ENCODE measurements around the gene ACSM5.
"Not testable (repeated sequence)": the region's sequence is repeated elsewhere in the genome, so short reads cannot be mapped to it uniquely, and the experiment has no call there.

The ACSM5 gene

DNA sequence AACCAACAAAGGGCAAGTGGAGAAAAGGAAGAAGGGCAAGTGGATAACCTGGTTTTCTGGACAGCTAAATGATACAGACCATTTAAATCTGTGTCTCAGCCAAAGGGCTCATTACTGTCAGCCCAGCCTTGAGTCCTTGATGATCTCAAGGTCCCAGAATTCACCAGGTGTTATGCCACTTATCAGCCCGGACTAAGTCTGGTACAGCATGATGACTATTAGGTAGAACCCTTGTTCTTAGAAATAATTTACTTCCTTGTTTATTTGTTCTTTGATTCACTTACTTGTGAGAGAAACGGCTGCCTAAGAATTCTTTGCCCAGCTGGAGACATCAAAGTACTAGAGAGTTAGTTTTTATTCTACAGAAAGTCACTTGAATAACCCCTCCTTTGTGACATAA, 8.3 kb upstream of the ACSM5 start:
- DNase-seq: no peak

- no peak for DNase-seq
Measured at GRCh38 chr16:20401475-20402016, 7.8 kb upstream of the ACSM5 start.

- DNase-seq: no peak
Measured at GRCh38 chr16:20402651-20403050, 6.7 kb upstream of the ACSM5 start.

GRCh38 chr16:20404637-20405036, 4.7 kb upstream of the ACSM5 start, which contains the start of gene PDILT:
TSS of gene PDILT (minus strand) at chr16:20404737. CDS start at chr16:20399300, 5,437 bp downstream.
- no peak for DNase-seq

GRCh38 chr16:20410121-20410723, 888 bp downstream of the ACSM5 start:
- no peak for DNase-seq

- no peak for DNase-seq
Measured at GRCh38 chr16:20411055-20411454, 1.7 kb downstream of the ACSM5 start.

- no peak for DNase-seq
Measured at GRCh38 chr16:20415541-20415940, 6.2 kb downstream of the ACSM5 start.

GRCh38 chr16:20419093-20419492, 9.8 kb downstream of the ACSM5 start:
- not testable (repeated sequence) for DNase-seq

DNA sequence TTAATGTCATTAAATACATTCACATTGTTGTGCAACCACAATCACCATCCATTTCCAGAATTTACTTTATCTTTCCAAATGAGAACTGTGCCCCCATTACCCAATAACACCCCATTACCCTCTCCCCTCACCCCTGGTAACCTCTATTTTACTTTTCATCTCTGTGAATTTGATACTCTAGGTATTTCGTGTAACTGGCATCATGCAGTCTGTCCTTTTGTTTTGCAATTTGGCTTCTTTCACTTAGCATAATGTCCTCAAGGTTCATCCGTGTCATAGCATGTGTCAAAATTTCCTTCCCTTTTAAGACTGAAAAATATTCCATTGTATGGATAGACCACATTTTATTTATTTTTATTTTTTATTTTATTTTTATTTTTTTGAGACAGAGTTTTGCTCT, 12.4 kb downstream of the ACSM5 start:
- DNase-seq: not testable (repeated sequence)

DNA sequence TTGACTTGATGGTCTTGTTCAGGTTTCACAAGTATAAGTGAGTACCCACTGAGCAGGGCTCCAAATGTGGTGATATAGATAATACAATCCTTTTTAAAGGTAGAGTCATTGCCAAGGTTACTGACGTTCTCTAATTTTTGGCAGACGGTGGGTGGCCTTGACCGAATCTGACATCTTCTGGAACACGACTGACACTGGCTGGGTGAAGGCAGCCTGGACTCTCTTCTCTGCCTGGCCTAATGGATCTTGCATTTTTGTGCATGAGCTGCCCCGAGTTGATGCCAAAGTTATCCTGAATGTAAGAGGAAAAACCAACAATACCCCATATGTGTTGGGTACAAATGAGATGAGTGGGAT, 14.4 kb downstream of the ACSM5 start:
- DNase-seq: not testable (repeated sequence)

DNA sequence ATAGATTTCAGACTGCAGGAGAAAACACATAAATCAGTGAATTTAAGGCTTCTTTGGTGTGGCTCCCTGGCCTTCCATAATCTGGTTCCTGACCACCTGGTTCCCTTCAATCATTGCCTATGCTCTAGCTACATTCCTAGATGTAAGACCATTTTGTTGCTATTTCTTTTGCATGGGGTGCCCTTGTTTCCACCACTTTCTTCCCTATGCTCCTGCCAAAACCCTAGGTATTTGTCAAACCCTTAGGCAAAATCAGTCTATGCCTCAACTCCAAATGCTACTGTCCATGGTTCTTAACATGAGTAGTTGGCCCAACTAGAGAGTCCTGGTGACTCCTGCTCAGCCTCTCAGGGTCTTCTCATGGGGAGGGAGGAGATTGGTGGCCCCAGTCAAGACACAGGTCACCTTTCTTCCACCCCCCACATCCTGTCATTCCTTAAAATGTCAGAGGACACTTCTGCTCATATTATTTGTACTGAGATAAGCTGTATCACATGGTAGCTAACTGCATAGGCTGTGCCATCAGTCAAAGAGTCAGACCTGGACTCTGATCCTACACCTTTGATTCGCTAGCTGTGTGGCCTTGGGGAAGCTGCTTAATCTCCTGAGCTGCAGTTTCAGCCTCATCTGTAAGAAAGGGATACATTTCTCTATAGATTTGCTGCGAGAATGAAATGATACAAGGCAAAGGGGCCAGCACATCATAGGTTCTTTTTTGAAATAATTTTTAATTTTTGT, 15.0 kb downstream of the ACSM5 start:
- DNase-seq: no peak

DNA sequence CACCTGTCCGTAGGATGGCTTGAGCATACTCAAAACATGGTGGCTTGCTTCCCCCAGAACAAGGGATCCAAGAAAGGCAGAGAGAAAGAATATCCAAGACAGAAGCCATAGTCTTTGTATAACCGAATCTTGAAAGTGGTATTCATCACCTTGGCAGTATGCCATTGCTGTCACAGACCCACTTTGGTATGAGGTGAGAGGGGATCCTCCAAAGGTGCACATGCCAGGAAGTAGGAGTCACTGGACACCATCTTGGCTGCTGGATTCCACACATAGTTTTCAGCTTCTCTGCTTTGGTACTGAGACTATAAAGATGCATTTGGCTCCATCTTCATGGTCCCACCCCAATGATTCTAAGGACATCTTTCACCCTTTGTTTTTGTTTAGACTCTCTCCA, 18.1 kb downstream of the ACSM5 start:
- DNase-seq: not testable (repeated sequence)

DNA sequence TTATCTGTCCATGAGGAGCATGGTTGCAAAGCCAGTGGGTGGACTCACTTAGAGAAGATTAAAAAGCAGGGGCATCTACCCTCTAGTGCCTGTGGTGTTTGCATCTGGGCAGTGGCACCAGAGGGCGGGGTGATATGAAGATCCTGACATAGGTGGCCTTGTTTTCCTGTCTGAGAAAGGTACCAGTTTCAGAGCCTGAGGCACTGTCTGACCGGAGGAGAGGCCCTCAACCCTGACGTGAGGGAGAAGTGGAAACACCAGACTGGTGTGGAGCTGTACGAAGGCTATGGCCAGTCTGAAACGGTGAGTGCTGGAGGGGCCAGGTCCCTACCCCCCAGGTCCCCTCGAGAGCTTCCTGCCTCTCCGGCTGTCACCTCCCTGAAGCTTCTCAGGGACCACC, 20.2 kb downstream of the ACSM5 start:
- not testable (repeated sequence) for DNase-seq

- not testable (repeated sequence) for DNase-seq
Measured at GRCh38 chr16:20430480-20430879, 21.1 kb downstream of the ACSM5 start.

GRCh38 chr16:20430948-20431347, 21.6 kb downstream of the ACSM5 start:
- no peak for DNase-seq

DNA sequence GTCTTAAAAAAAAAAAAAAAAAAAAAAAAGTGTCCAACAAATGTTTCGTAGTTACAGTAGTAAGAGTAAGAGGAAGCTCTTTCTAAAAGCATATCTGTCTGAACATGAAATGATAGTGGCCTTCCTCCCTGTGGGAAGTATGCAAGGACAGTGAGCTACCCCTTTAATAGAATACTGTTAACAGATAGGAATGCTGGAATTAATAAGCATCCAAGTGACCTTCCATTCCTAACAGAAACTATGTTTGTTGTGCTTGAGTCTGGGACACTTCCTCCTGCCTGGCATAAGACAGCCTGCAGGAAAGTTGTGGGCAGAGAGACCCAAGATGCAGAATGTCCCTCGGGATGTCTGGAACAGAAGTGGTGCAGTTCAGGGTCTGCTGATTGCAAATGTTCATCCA, 29.6 kb downstream of the ACSM5 start:
- not testable (repeated sequence) for DNase-seq

- DNase-seq: not testable (repeated sequence)
Measured at GRCh38 chr16:20439820-20440231, 30.5 kb downstream of the ACSM5 start.

- not testable (repeated sequence) for DNase-seq
Measured at GRCh38 chr16:20440731-20441130, 31.4 kb downstream of the ACSM5 start.

- DNase-seq: no peak
Measured at GRCh38 chr16:20441191-20441590, 31.9 kb downstream of the ACSM5 start.

GRCh38 chr16:20441859-20442258, 32.5 kb downstream of the ACSM5 start:
- DNase-seq: not testable (repeated sequence)

GRCh38 chr16:20446652-20447393, 37.5 kb downstream of the ACSM5 start:
- DNase-seq: not testable (repeated sequence)

DNA sequence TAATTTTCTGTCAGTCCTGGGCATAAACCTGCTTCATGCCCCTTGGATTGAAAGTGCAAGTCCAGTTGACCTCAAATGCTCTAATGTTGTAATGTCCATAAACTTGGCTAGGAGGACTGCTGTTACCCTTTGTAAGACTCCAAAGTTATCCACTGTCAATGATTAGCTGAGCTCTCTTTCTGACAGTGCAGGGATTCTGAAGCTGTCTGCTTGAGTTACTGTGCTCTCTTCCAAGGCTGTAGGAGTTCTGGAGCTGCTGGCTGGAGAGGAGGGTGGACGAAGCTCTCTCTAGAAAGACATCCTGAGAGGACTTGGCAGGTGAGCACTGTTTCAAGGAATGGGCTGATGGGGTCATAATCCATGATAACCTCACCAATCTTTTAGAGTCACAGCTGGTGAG, 42.0 kb downstream of the ACSM5 start, which contains the start of gene ACSM2A:
ACSM2A (plus strand) TSS at position 158 of the 400 bp plus-strand sequence. CDS start 8,594 bp downstream, outside the sequence.
- DNase-seq: not testable (repeated sequence)

DNA sequence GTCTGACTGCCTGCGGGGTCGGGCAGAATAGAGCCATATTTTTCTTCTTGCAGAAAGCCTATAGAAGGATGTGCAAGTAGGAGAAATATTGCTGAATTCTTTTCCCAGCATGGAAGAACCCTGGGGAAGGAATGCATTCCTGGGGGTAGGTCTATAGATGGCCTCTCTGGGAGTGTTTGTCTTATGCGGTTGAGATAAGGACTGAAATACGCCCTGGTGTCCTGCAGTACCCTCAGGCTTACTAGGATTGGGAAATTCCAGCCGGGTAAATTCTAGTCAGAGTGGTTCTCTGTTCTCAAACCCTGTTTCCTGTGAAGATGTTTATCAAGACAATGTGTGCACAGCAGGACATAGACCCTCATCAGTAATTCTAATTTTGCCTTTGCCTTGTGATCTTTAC, 44.3 kb downstream of the ACSM5 start:
- not testable (repeated sequence) for DNase-seq
